SK-N-SH (cell line): ENCODE measurements around the gene BMAL1.

ENCODE experiments used
- EP300 ChIP-seq, 2 experiments: IDR thresholded peaks; 2 replicates each; pipeline versions ENCODE4 v1.4.0 to v1.6.1; 2012; ENCODE audit warnings: borderline replicate concordance in 1 of 2, low read depth in 1 of 2, low read length in 1 of 2
- FOXM1 ChIP-seq: IDR thresholded peaks from 2 replicates; pipeline ENCODE4 v1.4.0; 2012; ENCODE audit warnings: low read depth, mild to moderate bottlenecking
- GABPA ChIP-seq: IDR thresholded peaks from 2 replicates; pipeline ENCODE4 v1.4.0; 2012; ENCODE audit warnings: low read depth, mild to moderate bottlenecking
- RAD21 ChIP-seq: IDR thresholded peaks from 2 replicates; pipeline ENCODE4 v1.6.1; 2012; ENCODE audit warnings: mild to moderate bottlenecking, low read length
- RFX5 ChIP-seq: IDR thresholded peaks from 2 replicates; pipeline ENCODE4 v1.6.1; 2012; ENCODE audit warnings: mild to moderate bottlenecking, improper control_type of control experiment, low read length
- SMC3 ChIP-seq: IDR thresholded peaks from 2 replicates; pipeline ENCODE4 v1.6.1; 2012; ENCODE audit warnings: low read depth, low read length, improper control_type of control experiment
- TAF1 ChIP-seq: IDR thresholded peaks from 2 replicates; pipeline ENCODE4 v1.6.1; 2012; ENCODE audit warnings: low read depth, mild to moderate bottlenecking, low read length, moderate library complexity, borderline replicate concordance
- TEAD4 ChIP-seq: IDR thresholded peaks from 2 replicates; pipeline ENCODE4 v1.4.0; 2012; ENCODE audit warnings: mild to moderate bottlenecking, borderline replicate concordance; ENCODE audit not compliant: insufficient read depth
- YY1 ChIP-seq: IDR thresholded peaks from 2 replicates; pipeline ENCODE4 v1.4.0; 2012; ENCODE audit warnings: low read depth, mild to moderate bottlenecking
- TF ChIP-seq, protein P1 (sequence below): fragments of 200-600 bp; sonication (generic); IDR thresholded peaks from 2 replicates; pipeline ENCODE4 v1.6.1; 2017; ENCODE audit warnings: antibody characterized with exemption, mild to moderate bottlenecking, moderate library complexity
- TF ChIP-seq, protein P2 (sequence below): IDR thresholded peaks from 2 replicates; pipeline ENCODE4 v1.4.0; 2012; ENCODE audit warnings: low read depth, borderline replicate concordance

- peak; percentile 17 for TF ChIP-seq RAD21
- TF ChIP-seq GABPA = no peak
- TF ChIP-seq, protein P1, sequence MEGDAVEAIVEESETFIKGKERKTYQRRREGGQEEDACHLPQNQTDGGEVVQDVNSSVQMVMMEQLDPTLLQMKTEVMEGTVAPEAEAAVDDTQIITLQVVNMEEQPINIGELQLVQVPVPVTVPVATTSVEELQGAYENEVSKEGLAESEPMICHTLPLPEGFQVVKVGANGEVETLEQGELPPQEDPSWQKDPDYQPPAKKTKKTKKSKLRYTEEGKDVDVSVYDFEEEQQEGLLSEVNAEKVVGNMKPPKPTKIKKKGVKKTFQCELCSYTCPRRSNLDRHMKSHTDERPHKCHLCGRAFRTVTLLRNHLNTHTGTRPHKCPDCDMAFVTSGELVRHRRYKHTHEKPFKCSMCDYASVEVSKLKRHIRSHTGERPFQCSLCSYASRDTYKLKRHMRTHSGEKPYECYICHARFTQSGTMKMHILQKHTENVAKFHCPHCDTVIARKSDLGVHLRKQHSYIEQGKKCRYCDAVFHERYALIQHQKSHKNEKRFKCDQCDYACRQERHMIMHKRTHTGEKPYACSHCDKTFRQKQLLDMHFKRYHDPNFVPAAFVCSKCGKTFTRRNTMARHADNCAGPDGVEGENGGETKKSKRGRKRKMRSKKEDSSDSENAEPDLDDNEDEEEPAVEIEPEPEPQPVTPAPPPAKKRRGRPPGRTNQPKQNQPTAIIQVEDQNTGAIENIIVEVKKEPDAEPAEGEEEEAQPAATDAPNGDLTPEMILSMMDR = no peak
- TF ChIP-seq SMC3 = no peak; the same call in 1 of the 2 replicates
- TF ChIP-seq TEAD4 = no peak
- peak; percentile 87 for TF ChIP-seq RFX5
- no peak for TF ChIP-seq TAF1
- TF ChIP-seq, protein P2, sequence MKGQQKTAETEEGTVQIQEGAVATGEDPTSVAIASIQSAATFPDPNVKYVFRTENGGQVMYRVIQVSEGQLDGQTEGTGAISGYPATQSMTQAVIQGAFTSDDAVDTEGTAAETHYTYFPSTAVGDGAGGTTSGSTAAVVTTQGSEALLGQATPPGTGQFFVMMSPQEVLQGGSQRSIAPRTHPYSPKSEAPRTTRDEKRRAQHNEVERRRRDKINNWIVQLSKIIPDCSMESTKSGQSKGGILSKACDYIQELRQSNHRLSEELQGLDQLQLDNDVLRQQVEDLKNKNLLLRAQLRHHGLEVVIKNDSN = no peak
- no peak for TF ChIP-seq YY1
- peak; percentile 73 for TF ChIP-seq FOXM1
- no peak for TF ChIP-seq EP300 (IDR thresholded peaks at IDR 0.05; ENCODE audit: borderline replicate concordance in 1 of 2, low read depth in 1 of 2, low read length in 1 of 2)
Measured at GRCh38 chr11:13276832-13277767, 490 bp upstream of the BMAL1 start.
